Heart left ventricle (tissue), 16 donors: ENCODE measurements around the gene SLTM. TPM values are rescaled to one million over a fixed set of nuclear protein-coding genes. Genes with fewer than 3 reads are reported as not detected.

ENCODE experiments used
- ATAC-seq, 4 donors: fragments of 200-7000 bp; cut with Tn5 transposase; one replicate each; pipeline ENCODE4 v1.9.1; 2020 to 2022; ENCODE audit warnings: moderate library complexity in 4 of 4, mild to moderate bottlenecking in 3 of 4, moderate number of reproducible peaks in 1 of 4
- DNase-seq, 5 donors: peaks; one replicate each; pipeline ENCODE4 v3.0.0-alpha.2; 2020
- H3K27ac ChIP-seq, 12 donors: fragments of 200-600 bp; sonication (generic) in 4 of 12; one replicate each; pipeline versions ENCODE4 v1.5.0 to v1.8.0; 2016 to 2022; ENCODE audit warnings: mild to moderate bottlenecking in 2 of 12
- H3K27me3 ChIP-seq, 9 donors: fragments of 200-600 bp; sonication (generic) in 2 of 9; one replicate each; pipeline versions ENCODE4 v1.5.1 to v1.8.0; 2016 to 2022; ENCODE audit warnings: mild to moderate bottlenecking in 3 of 9
- H3K36me3 ChIP-seq, 9 donors: fragments of 200-600 bp; sonication (generic) in 2 of 9; one replicate each; pipeline versions ENCODE4 v1.5.0 to v1.8.0; 2018 to 2022; ENCODE audit warnings: mild to moderate bottlenecking in 2 of 9
- H3K4me1 ChIP-seq, 12 donors: fragments of 200-600 bp; sonication (generic) in 4 of 12; one replicate each; pipeline versions ENCODE4 v1.5.0 to v1.8.0; 2016 to 2022; ENCODE audit warnings: mild to moderate bottlenecking in 3 of 12
- H3K4me3 ChIP-seq, 12 donors: fragments of 200-600 bp; sonication (generic) in 4 of 12; one replicate each; pipeline versions ENCODE4 v1.5.0 to v1.8.0; 2017 to 2022; ENCODE audit warnings: mild to moderate bottlenecking in 9 of 12, moderate library complexity in 4 of 12
- H3K9me3 ChIP-seq, 12 donors: fragments of 200-600 bp; sonication (generic) in 4 of 12; one replicate each; pipeline versions ENCODE4 v1.5.0 to v1.8.0; 2016 to 2022; ENCODE audit warnings: mild to moderate bottlenecking in 1 of 12
- CTCF ChIP-seq, 12 donors: fragments of 200-600 bp; sonication (generic) in 4 of 12; IDR thresholded peaks; one replicate each; pipeline versions ENCODE4 v1.5.0 to v1.8.0; 2018 to 2022; ENCODE audit warnings: antibody characterized with exemption in 12 of 12, mild to moderate bottlenecking in 5 of 12
- POLR2A ChIP-seq, 2 donors: fragments of 450-650 bp; IDR thresholded peaks; one replicate each; pipeline ENCODE4 v1.6.1; 2017; ENCODE audit warnings: antibody characterized with exemption in 2 of 2, mild to moderate bottlenecking in 2 of 2, moderate library complexity in 2 of 2
- WGBS, 4 donors: extraction: QIAGEN DNeasy Blood & Tissue Kit in 2 of 4; methylation state at CpG; one replicate each; pipeline versions ENCODE4 v1.1.5 to v1.1.7; 2013 to 2018; 5-methylcytosine and 5-hydroxymethylcytosine counted together
- intact Hi-C, 10 donors: fragments of 100-400 bp; cut with DNase I; formaldehyde crosslinking; loops; one replicate each; pipeline versions ENCODE4 v1.11.1 to v1.14.2; 2022
- polyA plus RNA-seq, 2 donors: library from polyadenylated mRNA; stranded (reverse); fragments of 200-250 nt; gene quantifications; one replicate each; pipeline ENCODE4 v1.2.3, GENCODE V29; 2013
- total RNA-seq, 9 donors: library from RNA; depleted of rRNA in 2 of 9; stranded (reverse); fragments of >200 nt in 2 of 9; fragmentation: NEBNext Ultra II Directional in 3 of 9; extraction: Animal tissue kit (Norgen Biotek cat#: 25700) in 3 of 9; gene quantifications; one replicate each; pipeline versions ENCODE4 v1.1.0 to v1.2.4, GENCODE V29; 2016 to 2023
- donor health status: ischemic (EF 13 %, LVEDD 7.1; RV severe dilation, severe dysfunction).
- donor health status: healthy with polysubstance abuse.
- donor health status: DM: no; HTN: yes; CAD: no.
- donor health status: DM: no; HTN: no; CAD: no.
- donor health status: ischemic (EF 25% LVEDD 6.9; RV normal size, moderate dysfunction).
- donor health status: ischemic (EF 25% LVEDD 5.7; RV mildly dilated, moderate dysfunction).
- donor health status: healthy.
- donor health status: DM: yes; HTN: yes; CAD: no.
- donor health status: ischemic (EF 35%, LVEDD 5.7; RV mildly dilated, moderate dysfunction).
- donor health status: nonischemic (EF 11% LVEDD 7.7; RV severe dilation, severe dysfunction).
- donor health status: DM: yes; HTN: yes; CAD: no.
- donor health status: PGD.
- donor health status: ischemic (EF 29% LVEDD 5.4; RV normal size, mild dysfunction).
- donor health status: nonischemic (EF 23%, LVEDD 6.1; RV moderate dilation, normal function).

Gene SLTM
- total and polyA plus RNA-seq, 11 donors = 41.9 to 68.2 (median 48.1) TPM

GRCh38 chr15:58934521-58934920 is 1.0 kb upstream of the SLTM start:
- WGBS, 4 donors = 74 to 79% (median 76%) methylated on average over 4 of the region's 4 CpGs
- Histone ChIP-seq H3K36me3 (peaks cover 0 to 17% (median 3%) of the 10 kb centered on the region in 9 donors), H3K9me3 (no peaks in the 10 kb centered on the region)

GRCh38 chr15:58934114-58934447 is 602 bp upstream of the SLTM start:
- H3K36me3 ChIP-seq = peaks cover 0 to 22% (median 5%) of the 10 kb centered on the region in 9 donors
- DNase-seq (no peak), ATAC-seq (peak in 3 of 4 donors; percentile 24 to 29 (median 25))
- TF ChIP-seq CTCF (IDR thresholded peaks at IDR 0.05) = no peak
- TF ChIP-seq POLR2A (IDR thresholded peaks at IDR 0.05) = no peak
- intact Hi-C loops = loop anchor here in 3 of 10 donors (5.0 to 10.0 kb wide), 2 partner anchors 162 to 709 kb away; partner anchors contain the start of gene MINDY2 (in 2 of the 3)
- H3K27me3 ChIP-seq = no peaks in the 10 kb centered on the region
- peak overlapping the region; percentile 91 to 100 (median 99) for H3K27ac ChIP-seq
- 21 to 25% (median 24%) methylated on average over 4 of the region's 4 CpGs for WGBS, 4 donors
- no peaks in the 10 kb centered on the region for H3K9me3 ChIP-seq
- H3K4me1 ChIP-seq = peaks cover 2 to 38% (median 26%) of the 10 kb centered on the region in 12 donors
- peak overlapping the region; percentile 54 to 99 (median 84) for H3K4me3 ChIP-seq

More at GRCh38 chr15:58934521-58934920, 1.0 kb upstream of the SLTM start:
- DNase-seq (no peak), ATAC-seq (no peak)
- Histone ChIP-seq H3K27me3 (no peaks in the 10 kb centered on the region), H3K4me1 (peaks cover 2 to 36% (median 26%) of the 10 kb centered on the region in 12 donors), H3K4me3 (peak overlapping the region in 7 of 12 donors; percentile 73 to 99 (median 84)), H3K27ac (peak overlapping the region in 10 of 12 donors; percentile 91 to 100 (median 98))
- TF ChIP-seq CTCF (IDR thresholded peaks at IDR 0.05) = no peak
- TF ChIP-seq POLR2A (IDR thresholded peaks at IDR 0.05) = no peak
- intact Hi-C loops = loop anchor here in 3 of 10 donors (5.0 to 10.0 kb wide), 2 partner anchors 162 to 710 kb away; partner anchors contain the start of gene MINDY2 (in 2 of the 3)

- Histone ChIP-seq H3K27ac (peak overlapping the region; percentile 91 to 100 (median 99)), H3K9me3 (no peaks in the 10 kb centered on the region), H3K27me3 (no peaks in the 10 kb centered on the region), H3K4me3 (peak overlapping the region; percentile 54 to 99 (median 84)), H3K4me1 (peaks cover 2 to 38% (median 26%) of the 10 kb centered on the region in 12 donors), H3K36me3 (peaks cover 0 to 35% (median 18%) of the 10 kb centered on the region in 9 donors)
- intact Hi-C loops = loop anchor here in 3 of 10 donors (2.0 to 10.0 kb wide), 3 partner anchors 160 to 708 kb away; partner anchors contain the start of gene MINDY2 (in 3 of the 3)
- ATAC-seq (peak in 3 of 4 donors; percentile 27 to 68 (median 67)), DNase-seq (peak in 1 of 5 donors; percentile 59)
- TF ChIP-seq CTCF (IDR thresholded peaks at IDR 0.05) = no peak
- no peak for TF ChIP-seq POLR2A (IDR thresholded peaks at IDR 0.05)
- 0 to 2% (median 1%) methylated on average over 6 to 37 of the region's 37 CpGs for WGBS, 4 donors
Measured at GRCh38 chr15:58932710-58933280, 684 bp downstream of the SLTM start.

GRCh38 chr15:58931987-58932588 is 1.4 kb downstream of the SLTM start:
- peaks cover 0 to 42% (median 25%) of the 10 kb centered on the region in 9 donors for H3K36me3 ChIP-seq
- peak overlapping the region in 11 of 12 donors; percentile 91 to 100 (median 99) for H3K27ac ChIP-seq
- DNase-seq = peak in 1 of 5 donors; percentile 20
- WGBS, 4 donors = 2 to 5% (median 3%) methylated on average over 6 of the region's 6 CpGs
- peak overlapping the region; percentile 54 to 99 (median 84) for H3K4me3 ChIP-seq
- ATAC-seq = no peak
- H3K4me1 ChIP-seq = peaks cover 2 to 38% (median 26%) of the 10 kb centered on the region in 12 donors
- TF ChIP-seq CTCF (IDR thresholded peaks at IDR 0.05) = no peak
- TF ChIP-seq POLR2A (IDR thresholded peaks at IDR 0.05) = no peak
- no peaks in the 10 kb centered on the region for H3K27me3 ChIP-seq
- no peaks in the 10 kb centered on the region for H3K9me3 ChIP-seq
- intact Hi-C loops = loop anchor here in 3 of 10 donors (2.0 to 10.0 kb wide), 3 partner anchors 160 to 707 kb away; partner anchors contain the start of gene MINDY2 (in 3 of the 3)
